GM19467 (cell line): ENCODE data around the gene TGFA.
"Not testable (repeated sequence)": the region's sequence is repeated elsewhere in the genome, so short reads cannot be mapped to it uniquely, and the experiment has no call there.

Source experiments
- ATAC-seq: cut with Tn5 transposase; IDR thresholded peaks from one replicate; pipeline ENCODE4 v1.9.1; 2021; ENCODE audit warnings: mild to moderate bottlenecking, moderate library complexity; ENCODE audit not compliant: unreplicated experiment

TGFA gene

GRCh38 chr2:70467237-70467636 is 86.4 kb downstream of the TGFA start:
- no peak for ATAC-seq

- ATAC-seq: not testable (repeated sequence)
Measured at GRCh38 chr2:70466647-70467046, 87.0 kb downstream of the TGFA start.

- ATAC-seq: no peak
Measured at GRCh38 chr2:70463997-70464396, 89.6 kb downstream of the TGFA start.

- no peak for ATAC-seq
Measured at GRCh38 chr2:70463581-70463980, 90.0 kb downstream of the TGFA start.

- no peak for ATAC-seq
Measured at GRCh38 chr2:70461981-70462876, 91.4 kb downstream of the TGFA start.

GRCh38 chr2:70461414-70461813 is 92.2 kb downstream of the TGFA start:
- no peak for ATAC-seq

- ATAC-seq: no peak
Measured at GRCh38 chr2:70460333-70460732, 93.3 kb downstream of the TGFA start.

GRCh38 chr2:70458661-70459060 is 95.0 kb downstream of the TGFA start:
- ATAC-seq: no peak

GRCh38 chr2:70456585-70457495 is 96.8 kb downstream of the TGFA start:
- no peak for ATAC-seq

GRCh38 chr2:70454936-70455544 is 98.6 kb downstream of the TGFA start:
- ATAC-seq: no peak

GRCh38 chr2:70450641-70451250 is 102.9 kb downstream of the TGFA start:
- no peak for ATAC-seq

GRCh38 chr2:70448041-70448440 is 105.6 kb downstream of the TGFA start:
- no peak for ATAC-seq

- ATAC-seq: no peak
Measured at GRCh38 chr2:70443726-70444125, 109.9 kb downstream of the TGFA start.

- ATAC-seq: no peak
Measured at GRCh38 chr2:70443078-70443465, 110.6 kb downstream of the TGFA start.

GRCh38 chr2:70442301-70443077 is 111.1 kb downstream of the TGFA start:
- ATAC-seq: no peak

- no peak for ATAC-seq
Measured at GRCh38 chr2:70440621-70441020, 113.0 kb downstream of the TGFA start.

GRCh38 chr2:70435138-70435537 is 118.5 kb downstream of the TGFA start:
- ATAC-seq: no peak

GRCh38 chr2:70433315-70433714 is 120.3 kb downstream of the TGFA start:
- no peak for ATAC-seq

GRCh38 chr2:70431716-70432347 is 121.8 kb downstream of the TGFA start:
- no peak for ATAC-seq

GRCh38 chr2:70426341-70426740 is 127.3 kb downstream of the TGFA start:
- ATAC-seq: no peak
